Measurements from ENCODE around the gene PLEKHO1. TPM values are rescaled to one million over a fixed set of nuclear protein-coding genes. Genes with fewer than 3 reads are reported as not detected.

PLEKHO1 gene
- polyA plus RNA-seq, 1 of the 3 experiments (the other 2 are of a cell fraction): 33.5 TPM

DNA sequence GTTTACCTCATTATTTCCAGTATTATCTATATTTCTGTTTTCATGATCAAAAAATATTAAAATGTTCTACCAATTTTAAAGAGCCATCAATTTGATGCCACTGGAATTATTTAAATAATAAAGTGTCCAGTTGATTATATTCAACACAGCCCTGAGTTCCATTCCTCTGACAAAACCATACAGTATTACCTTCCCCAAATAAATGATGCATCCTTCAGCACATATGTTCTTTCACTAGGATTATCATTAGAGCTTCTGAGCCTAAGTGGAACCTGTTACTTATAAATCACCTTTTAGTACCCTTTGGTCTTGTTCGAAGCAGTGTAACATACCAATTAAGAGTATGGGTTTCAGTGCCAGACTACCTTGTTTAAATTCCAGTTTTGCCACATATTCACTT, 17.3 kb upstream of the PLEKHO1 start:
- no peak for DNase-seq
- no peak overlapping the region for H3K9ac ChIP-seq
- H3K79me2 ChIP-seq (ENCODE audit: insufficient read depth): no peaks in the 10 kb centered on the region
- WGBS (ENCODE audit: low lambda C conversion rate): 91% methylated on average over 1 of the region's 1 CpG
- no peak overlapping the region for H2AFZ ChIP-seq (ENCODE audit: low read depth)
- H3K4me1 ChIP-seq (ENCODE audit: control insufficient read depth in 1 of 2, insufficient read depth in 2 of 2, low read depth in 1 of 2, low read length in 1 of 2): no peaks in the 10 kb centered on the region
- no peaks in the 10 kb centered on the region for H3K9me3 ChIP-seq
- peaks cover 14% of the 10 kb centered on the region for H3F3A ChIP-seq (replicated peaks; ENCODE audit: insufficient read depth)
- H3K36me3 ChIP-seq (replicated peaks in 1 of 2; ENCODE audit: control insufficient read depth in 1 of 2, insufficient read depth in 2 of 2, low read length in 1 of 2): peaks cover 7 to 11% of the 10 kb centered on the region in 2 experiments
- CTCF ChIA-PET: interaction anchor here (1.8 to 1.9 kb wide), 2 partner anchors 14 to 55 kb away, joined by 6 to 7 read pairs; no protein-coding TSS in a partner anchor
- no peak overlapping the region for H3K27ac ChIP-seq (ENCODE audit: low read depth in 2 of 2, low read length in 1 of 2)
- POLR2A ChIA-PET: no interaction called here
- H3K27me3 ChIP-seq (ENCODE audit: insufficient read depth): no peaks in the 10 kb centered on the region
- no peaks in the 10 kb centered on the region for H3K9me2 ChIP-seq
- no peaks in the 10 kb centered on the region for H4K20me1 ChIP-seq (ENCODE audit: insufficient read depth)
- TF ChIP-seq, protein P1, sequence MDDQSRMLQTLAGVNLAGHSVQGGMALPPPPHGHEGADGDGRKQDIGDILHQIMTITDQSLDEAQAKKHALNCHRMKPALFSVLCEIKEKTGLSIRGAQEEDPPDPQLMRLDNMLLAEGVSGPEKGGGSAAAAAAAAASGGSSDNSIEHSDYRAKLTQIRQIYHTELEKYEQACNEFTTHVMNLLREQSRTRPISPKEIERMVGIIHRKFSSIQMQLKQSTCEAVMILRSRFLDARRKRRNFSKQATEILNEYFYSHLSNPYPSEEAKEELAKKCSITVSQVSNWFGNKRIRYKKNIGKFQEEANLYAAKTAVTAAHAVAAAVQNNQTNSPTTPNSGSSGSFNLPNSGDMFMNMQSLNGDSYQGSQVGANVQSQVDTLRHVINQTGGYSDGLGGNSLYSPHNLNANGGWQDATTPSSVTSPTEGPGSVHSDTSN (IDR thresholded peaks at IDR 0.05): no peak
- TF ChIP-seq FOSL2 (IDR thresholded peaks at IDR 0.05; ENCODE audit: borderline replicate concordance, low read depth) (no peak), GABPA (IDR thresholded peaks at IDR 0.05; ENCODE audit: low read depth) (no peak), NFIC (IDR thresholded peaks at IDR 0.05; ENCODE audit: borderline replicate concordance) (no peak), SMC3 (IDR thresholded peaks at IDR 0.05; ENCODE audit: low read depth, low read length) (no peak), FOXM1 (IDR thresholded peaks at IDR 0.05; ENCODE audit: low read depth) (no peak), ELF1 (IDR thresholded peaks at IDR 0.05) (no peak)
- TF ChIP-seq, protein P2, sequence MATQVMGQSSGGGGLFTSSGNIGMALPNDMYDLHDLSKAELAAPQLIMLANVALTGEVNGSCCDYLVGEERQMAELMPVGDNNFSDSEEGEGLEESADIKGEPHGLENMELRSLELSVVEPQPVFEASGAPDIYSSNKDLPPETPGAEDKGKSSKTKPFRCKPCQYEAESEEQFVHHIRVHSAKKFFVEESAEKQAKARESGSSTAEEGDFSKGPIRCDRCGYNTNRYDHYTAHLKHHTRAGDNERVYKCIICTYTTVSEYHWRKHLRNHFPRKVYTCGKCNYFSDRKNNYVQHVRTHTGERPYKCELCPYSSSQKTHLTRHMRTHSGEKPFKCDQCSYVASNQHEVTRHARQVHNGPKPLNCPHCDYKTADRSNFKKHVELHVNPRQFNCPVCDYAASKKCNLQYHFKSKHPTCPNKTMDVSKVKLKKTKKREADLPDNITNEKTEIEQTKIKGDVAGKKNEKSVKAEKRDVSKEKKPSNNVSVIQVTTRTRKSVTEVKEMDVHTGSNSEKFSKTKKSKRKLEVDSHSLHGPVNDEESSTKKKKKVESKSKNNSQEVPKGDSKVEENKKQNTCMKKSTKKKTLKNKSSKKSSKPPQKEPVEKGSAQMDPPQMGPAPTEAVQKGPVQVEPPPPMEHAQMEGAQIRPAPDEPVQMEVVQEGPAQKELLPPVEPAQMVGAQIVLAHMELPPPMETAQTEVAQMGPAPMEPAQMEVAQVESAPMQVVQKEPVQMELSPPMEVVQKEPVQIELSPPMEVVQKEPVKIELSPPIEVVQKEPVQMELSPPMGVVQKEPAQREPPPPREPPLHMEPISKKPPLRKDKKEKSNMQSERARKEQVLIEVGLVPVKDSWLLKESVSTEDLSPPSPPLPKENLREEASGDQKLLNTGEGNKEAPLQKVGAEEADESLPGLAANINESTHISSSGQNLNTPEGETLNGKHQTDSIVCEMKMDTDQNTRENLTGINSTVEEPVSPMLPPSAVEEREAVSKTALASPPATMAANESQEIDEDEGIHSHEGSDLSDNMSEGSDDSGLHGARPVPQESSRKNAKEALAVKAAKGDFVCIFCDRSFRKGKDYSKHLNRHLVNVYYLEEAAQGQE (IDR thresholded peaks at IDR 0.05; ENCODE audit: low read depth, low read length): no peak
- TF ChIP-seq, protein P3, sequence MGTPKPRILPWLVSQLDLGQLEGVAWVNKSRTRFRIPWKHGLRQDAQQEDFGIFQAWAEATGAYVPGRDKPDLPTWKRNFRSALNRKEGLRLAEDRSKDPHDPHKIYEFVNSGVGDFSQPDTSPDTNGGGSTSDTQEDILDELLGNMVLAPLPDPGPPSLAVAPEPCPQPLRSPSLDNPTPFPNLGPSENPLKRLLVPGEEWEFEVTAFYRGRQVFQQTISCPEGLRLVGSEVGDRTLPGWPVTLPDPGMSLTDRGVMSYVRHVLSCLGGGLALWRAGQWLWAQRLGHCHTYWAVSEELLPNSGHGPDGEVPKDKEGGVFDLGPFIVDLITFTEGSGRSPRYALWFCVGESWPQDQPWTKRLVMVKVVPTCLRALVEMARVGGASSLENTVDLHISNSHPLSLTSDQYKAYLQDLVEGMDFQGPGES (IDR thresholded peaks at IDR 0.05; ENCODE audit: low read depth, low read length): no peak
- H3K4me2 ChIP-seq: no peak overlapping the region
- no peak overlapping the region for H3K4me3 ChIP-seq (ENCODE audit: low read depth in 2 of 2, low read length in 1 of 2)

DNA sequence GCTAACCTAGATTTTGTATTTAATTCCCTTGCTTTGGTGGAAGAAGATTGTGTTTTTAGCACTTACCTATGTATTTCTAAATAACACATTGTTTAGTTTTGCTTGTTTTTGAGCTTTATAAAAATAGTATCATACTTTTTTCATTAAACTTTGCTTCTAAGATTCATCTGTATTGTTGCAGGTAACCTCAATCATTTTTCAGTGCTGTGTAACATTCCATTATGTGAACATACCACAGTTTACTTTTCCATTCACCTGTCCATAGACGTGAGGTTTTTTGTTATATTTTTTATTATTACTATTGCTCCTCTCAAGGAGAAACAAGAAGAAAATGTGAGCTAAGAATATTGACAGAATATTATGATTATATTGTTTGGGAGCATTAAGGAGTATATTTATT, 15.2 kb upstream of the PLEKHO1 start:
- H3K4me3 ChIP-seq (ENCODE audit: low read depth in 2 of 2, low read length in 1 of 2): no peak overlapping the region
- no peak overlapping the region for H3K27ac ChIP-seq (ENCODE audit: low read depth in 2 of 2, low read length in 1 of 2)
- DNase-seq: no peak
- H4K20me1 ChIP-seq (ENCODE audit: insufficient read depth): no peaks in the 10 kb centered on the region
- H3K9ac ChIP-seq: no peak overlapping the region
- no peaks in the 10 kb centered on the region for H3K4me1 ChIP-seq (ENCODE audit: control insufficient read depth in 1 of 2, insufficient read depth in 2 of 2, low read depth in 1 of 2, low read length in 1 of 2)
- H2AFZ ChIP-seq (ENCODE audit: low read depth): no peak overlapping the region
- H3K9me2 ChIP-seq: no peaks in the 10 kb centered on the region
- TF ChIP-seq MEF2A (IDR thresholded peaks at IDR 0.05; ENCODE audit: borderline replicate concordance, low read depth) (no peak), EZH2phosphoT487 (IDR thresholded peaks at IDR 0.05; ENCODE audit: borderline replicate concordance, low read depth) (no peak), CHD2 (IDR thresholded peaks at IDR 0.05; ENCODE audit: low read length, partially characterized antibody) (no peak)
- TF ChIP-seq, protein P4, sequence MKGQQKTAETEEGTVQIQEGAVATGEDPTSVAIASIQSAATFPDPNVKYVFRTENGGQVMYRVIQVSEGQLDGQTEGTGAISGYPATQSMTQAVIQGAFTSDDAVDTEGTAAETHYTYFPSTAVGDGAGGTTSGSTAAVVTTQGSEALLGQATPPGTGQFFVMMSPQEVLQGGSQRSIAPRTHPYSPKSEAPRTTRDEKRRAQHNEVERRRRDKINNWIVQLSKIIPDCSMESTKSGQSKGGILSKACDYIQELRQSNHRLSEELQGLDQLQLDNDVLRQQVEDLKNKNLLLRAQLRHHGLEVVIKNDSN (IDR thresholded peaks at IDR 0.05; ENCODE audit: borderline replicate concordance, low read depth): no peak
- TF ChIP-seq, protein P5, sequence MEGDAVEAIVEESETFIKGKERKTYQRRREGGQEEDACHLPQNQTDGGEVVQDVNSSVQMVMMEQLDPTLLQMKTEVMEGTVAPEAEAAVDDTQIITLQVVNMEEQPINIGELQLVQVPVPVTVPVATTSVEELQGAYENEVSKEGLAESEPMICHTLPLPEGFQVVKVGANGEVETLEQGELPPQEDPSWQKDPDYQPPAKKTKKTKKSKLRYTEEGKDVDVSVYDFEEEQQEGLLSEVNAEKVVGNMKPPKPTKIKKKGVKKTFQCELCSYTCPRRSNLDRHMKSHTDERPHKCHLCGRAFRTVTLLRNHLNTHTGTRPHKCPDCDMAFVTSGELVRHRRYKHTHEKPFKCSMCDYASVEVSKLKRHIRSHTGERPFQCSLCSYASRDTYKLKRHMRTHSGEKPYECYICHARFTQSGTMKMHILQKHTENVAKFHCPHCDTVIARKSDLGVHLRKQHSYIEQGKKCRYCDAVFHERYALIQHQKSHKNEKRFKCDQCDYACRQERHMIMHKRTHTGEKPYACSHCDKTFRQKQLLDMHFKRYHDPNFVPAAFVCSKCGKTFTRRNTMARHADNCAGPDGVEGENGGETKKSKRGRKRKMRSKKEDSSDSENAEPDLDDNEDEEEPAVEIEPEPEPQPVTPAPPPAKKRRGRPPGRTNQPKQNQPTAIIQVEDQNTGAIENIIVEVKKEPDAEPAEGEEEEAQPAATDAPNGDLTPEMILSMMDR (IDR thresholded peaks at IDR 0.05): no peak
- H3K79me2 ChIP-seq (ENCODE audit: insufficient read depth): no peaks in the 10 kb centered on the region
- WGBS (ENCODE audit: low lambda C conversion rate): 94% methylated on average over 1 of the region's 1 CpG
- POLR2A ChIA-PET: no interaction called here
- no peaks in the 10 kb centered on the region for H3K27me3 ChIP-seq (ENCODE audit: insufficient read depth)
- H3F3A ChIP-seq (replicated peaks; ENCODE audit: insufficient read depth): peaks cover 9% of the 10 kb centered on the region
- CTCF ChIA-PET: interaction anchor here (0.8 to 1.4 kb wide), 4 partner anchors 25 to 117 kb away, joined by 3 read pairs; no protein-coding TSS in a partner anchor
- peaks cover 11 to 17% of the 10 kb centered on the region in 2 experiments for H3K36me3 ChIP-seq (replicated peaks in 1 of 2; ENCODE audit: control insufficient read depth in 1 of 2, insufficient read depth in 2 of 2, low read length in 1 of 2)
- no peak overlapping the region for H3K4me2 ChIP-seq
- H3K9me3 ChIP-seq: no peaks in the 10 kb centered on the region
